NCI-H2081 (cell line): ENCODE measurements around the gene SMARCAL1.

Source experiments
- DNase-seq, 2 experiments: peaks; one replicate each; lab custom pipeline; 2025; lab: John Stamatoyannopoulos, UW

The SMARCAL1 gene

DNA sequence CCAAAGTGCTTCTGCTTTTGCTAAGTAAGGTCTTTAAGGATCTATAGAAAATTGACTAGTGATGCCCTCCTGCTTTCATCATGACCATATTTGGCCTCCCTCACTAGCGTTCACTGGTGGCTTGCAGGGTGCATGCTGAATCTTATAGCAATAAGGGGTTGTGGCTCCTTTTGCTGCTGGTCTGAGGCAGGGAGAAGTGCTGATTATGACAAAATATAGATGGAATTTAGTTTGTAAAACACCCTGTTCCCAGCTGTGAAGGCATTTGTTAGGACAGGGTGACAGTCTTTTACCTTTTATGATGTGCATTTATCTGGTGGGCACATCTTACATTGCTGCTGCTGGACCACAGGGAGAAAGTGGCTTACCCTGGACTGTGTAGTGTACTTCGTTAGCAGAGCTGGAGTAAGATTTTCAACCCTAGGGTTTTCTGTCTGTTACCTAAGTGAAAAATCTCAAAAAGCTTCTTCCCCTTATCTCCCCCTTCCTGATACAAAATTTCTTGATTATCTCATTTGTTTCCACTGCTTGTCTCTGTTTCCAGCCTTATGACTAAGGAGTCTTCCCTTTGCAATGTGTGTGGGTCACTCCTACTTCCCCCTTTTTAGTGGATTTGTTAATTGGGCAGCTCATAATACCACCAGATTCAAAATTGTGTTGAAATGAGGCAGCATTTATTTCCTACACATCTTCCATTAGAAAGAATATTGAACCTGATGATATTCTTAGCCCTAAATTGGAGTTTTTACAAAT is 65.2 kb downstream of the SMARCAL1 start:
- no peak for DNase-seq

DNA sequence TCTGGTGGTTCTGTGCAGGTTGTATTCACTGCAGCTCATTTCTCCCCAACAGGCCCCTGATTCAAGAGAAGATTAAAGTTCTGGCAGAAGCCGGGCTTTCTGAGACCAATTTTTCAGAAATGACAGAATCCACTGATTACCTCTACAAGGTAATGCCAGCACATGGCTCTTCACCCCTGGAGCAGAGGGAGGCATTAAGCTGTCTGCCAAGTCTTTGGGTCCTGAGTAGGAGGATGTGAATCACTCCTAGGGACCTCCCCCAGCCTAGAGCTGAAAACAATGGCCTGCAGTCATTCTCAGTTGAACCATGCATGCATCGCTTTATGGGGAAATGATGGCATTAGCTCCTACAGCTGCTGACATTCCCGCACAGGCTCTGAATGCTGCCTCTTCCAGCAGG is 65.9 kb downstream of the SMARCAL1 start:
- no peak for DNase-seq

- DNase-seq, result no peak
These were observed 66.5 kb downstream of the SMARCAL1 start for GRCh38 chr2:216478791-216479190.

DNA sequence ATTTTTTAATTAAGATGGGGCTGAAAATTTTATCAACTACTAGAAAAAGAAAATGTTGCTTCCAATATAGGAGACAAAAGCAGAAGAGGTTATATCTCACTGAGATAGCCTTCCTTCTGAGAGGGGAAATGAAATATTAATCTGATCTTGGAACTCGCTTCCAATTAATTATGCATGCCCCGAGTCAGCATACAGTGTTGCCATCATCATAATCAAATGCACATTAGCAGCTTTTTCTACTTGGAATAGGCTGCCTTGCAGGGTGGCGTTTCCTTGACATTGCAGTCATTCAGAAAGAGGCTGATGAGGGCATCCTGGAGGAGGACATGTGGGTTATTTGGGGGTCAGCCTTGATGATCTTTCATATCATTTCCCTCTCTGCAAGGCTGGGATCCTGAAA is 67.9 kb downstream of the SMARCAL1 start:
- DNase-seq, result no peak

- DNase-seq, result no peak
These were observed 70.4 kb downstream of the SMARCAL1 start for GRCh38 chr2:216482640-216483039.

DNA sequence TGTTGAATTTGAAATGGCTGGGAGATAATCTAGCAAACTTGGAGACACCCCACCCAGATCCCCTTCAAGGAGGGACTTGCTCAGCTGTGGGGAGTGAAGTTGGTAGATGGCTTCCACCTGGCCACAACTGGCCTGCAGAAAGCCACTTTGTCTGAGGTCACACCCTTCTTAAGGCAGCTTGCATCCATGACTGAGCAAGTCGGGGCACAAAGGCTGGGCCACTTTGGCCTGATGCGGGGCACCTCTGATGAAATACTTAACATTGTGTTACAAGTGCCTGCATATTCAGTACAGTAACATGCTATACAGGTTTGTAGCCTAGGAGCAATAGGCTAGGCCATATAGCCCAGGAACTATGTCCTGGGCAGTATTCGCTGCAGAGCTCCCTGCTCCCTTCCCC is 73.0 kb downstream of the SMARCAL1 start:
- no peak for DNase-seq

DNA sequence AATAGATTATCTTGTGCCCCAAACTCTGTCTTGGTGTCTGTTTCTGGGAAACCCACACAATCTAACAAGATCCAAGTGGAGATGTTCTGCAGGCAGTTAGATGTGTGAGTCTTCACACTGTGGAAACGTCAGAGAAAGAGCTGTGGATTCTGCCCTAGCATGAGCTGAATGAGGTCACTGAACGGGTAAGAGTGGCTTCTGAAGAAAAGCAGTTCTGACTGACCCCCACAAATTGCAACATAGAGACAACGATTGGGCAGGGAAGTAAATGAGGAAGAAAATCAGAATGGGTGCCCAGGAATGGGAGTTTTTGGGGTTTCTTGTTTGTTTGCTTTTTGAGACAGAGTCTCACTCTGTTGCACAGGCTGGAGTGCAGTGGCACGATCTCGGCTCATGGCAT is 73.5 kb downstream of the SMARCAL1 start:
- DNase-seq, result no peak

DNA sequence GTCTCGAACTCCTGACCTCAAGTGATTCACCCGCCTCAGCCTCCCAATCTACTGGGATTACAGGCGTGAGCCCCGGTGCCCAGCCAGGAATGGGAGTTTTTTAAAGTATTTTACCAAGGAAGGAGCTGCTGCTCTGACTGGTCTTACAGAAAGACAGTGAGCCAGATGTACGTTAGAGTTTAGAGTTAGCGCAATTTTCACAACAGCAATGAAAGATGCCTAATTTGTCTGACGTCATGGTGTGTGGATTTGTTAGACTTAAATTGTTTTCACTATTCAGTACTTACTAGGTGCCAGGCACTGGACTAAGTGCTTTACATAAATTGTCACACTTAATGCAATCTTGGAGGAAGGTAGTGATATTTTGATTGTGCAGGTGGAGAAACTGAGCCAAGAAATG is 74.0 kb downstream of the SMARCAL1 start:
- no peak for DNase-seq

DNA sequence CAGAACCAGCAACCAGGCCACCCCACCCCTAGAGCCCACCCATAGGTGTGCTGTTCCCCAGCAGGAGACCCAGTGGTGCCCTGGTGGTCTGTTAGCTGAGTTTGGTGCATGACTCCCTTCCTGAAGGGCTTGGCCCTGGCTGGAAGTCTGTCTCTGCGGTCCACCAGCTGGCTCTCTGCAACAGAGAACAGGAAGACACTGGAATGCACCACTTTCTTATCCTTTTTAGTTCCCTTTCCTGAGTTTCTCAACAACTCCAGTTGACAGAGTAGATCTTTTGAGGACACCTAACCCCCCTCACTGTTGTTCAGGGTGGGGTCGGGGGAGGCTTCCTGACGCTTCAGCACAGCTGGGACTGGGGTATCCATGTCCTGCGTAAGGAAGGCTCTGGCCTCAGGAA is 74.4 kb downstream of the SMARCAL1 start:
- DNase-seq, result no peak

GRCh38 chr2:216490061-216490460 is 77.8 kb downstream of the SMARCAL1 start:
- DNase-seq, result no peak

DNA sequence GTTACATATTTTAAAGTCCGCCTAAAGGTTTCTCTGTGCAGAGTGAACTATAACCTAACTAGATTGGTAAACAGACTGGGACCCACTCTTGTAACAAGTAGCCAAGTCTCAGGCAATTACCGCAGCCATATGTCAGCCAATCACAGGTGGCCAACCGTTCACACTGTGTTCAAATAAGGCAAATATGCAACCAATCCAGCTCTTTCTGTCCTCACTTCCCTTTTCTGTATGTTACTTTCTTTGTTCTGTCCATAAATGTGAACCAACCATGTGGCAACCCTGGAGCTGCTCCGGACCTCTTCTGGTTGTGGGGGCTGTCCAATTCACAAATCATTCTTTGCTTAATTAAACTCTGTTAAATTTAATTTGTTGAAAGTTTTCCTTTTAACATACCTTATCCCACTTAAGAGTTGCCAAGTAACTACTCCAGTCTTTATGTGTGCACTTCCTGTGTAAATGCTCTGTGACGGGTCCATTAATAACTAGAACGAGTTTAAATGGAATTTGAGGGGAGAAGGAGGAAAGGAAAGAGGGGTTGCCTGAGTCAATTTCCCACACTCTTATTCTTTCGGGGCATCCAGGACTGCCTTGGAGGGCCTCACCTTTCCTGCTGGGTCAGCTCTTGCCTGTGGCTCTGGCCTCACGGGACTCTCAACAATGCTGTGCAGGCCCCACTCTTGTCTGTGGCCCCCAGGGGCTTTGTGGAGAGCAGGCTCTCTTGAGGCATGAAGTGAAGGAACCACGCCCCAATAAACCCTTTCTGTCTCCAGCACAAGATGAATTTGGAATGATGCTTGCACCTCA is 79.7 kb downstream of the SMARCAL1 start:
- DNase-seq, result no peak

DNA sequence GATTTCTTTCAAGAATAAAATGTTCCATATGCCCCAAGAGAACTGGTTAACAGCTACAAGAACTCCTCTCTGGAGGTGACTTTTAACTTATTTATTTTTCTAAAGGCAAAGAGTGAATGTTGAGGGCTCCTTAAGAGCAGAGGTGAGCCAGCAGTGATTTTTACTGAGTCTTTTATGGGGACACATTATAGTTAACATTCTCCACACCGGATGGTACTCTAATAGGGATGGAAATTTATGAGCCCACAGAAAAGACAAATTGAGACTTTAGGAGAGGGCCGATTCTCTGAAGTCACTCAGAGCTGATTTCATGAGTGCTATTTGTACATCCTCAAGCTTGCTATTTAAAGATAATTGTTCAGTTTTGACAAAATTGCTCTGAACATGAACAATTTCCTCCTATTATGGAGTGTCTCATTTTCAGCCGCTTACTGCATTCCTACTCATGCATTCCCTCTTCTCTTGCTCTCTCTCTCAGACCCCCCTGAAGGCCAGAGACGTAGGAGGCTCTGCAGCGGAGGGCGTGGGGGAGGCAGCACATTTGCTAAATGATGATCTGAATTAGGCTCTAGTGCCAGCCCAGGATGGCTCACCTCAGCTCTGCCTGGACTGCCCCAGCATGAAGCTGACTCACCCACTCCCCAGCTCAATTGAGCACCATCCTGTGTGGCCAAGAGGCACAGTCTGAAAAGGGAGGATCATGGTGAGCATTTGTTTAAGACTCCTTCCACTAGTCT is 80.5 kb downstream of the SMARCAL1 start:
- no peak for DNase-seq

DNA sequence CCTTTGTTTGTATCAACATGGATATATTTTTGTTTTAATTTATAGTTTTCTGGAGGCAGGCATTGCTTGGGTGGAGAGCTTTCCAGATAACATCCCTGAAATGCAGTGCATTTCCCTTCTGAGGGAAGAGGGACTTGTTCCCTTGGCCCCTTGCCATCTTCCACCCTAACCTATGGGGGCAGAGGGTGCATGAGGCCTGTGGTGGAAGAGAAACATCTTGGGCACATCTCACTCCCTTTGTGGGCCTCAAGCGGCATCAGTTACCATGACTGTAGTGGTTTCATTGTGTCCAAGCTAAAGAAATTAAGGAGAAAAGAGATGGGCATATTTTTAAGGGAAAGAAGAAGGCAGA is 81.0 kb downstream of the SMARCAL1 start:
- no peak for DNase-seq

GRCh38 chr2:216495656-216496055 is 83.4 kb downstream of the SMARCAL1 start:
- no peak for DNase-seq

GRCh38 chr2:216497382-216498069 is 85.2 kb downstream of the SMARCAL1 start:
- no peak for DNase-seq

DNA sequence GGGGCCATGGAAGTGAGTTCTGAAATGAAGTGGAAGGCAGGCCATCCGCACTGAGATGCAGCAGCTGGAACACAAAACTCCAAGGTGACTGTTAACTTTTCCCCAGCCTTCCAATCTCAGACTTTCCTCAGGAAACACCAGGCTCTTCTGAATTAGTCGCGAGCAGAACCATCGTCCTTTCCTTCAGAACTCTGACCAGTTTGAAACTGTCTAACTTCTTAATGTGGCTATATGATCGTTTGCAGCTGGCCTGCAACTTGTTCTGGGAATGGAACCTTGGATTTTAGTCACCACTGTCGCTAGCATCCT is 85.7 kb downstream of the SMARCAL1 start:
- no peak for DNase-seq

DNA sequence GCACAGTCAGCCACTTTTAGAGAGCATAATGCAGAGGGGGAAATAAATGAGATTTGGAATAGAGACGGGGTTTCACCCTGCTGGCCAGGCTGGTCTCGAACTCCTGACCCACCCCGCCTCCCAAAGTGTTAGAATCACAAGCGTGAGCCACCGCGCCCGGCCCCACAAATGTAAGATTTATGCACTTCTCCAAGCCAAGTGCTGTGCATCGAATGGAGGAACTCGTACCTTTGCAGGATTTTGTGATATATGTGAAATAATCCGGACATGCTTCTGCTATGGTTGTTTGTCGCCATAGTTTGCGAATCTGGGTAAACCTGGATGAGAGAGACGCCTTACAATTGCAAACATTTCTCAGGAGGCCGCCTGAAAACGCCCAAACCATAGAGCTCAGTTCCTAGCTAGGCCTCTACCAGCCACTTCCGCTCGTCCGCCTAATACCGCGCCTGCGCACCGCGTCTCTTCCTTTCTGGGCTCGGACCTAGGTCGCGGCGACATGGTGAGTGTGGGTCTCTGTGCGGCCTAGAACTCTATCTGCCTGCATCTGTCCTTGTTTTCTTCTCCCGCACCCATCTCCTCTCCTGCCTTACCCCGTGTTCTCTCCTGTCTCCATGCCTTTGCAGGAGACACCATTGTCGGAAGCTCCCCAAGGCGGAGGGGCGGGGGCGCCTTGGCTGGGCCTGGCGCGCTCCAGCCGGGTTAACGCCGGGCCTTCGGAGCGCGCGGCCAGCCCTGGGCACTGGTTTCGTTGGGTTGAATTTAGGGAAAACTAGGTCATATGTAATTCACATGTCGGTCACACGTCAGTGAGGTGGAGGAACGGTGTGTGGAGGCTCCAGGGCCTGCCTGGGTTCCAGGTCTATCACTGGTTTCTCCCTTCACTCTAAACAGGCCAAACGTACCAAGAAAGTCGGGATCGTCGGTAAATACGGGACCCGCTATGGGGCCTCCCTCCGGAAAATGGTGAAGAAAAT is 86.4 kb downstream of the SMARCAL1 start, which contains the start of gene RPL37A:
TSS of gene RPL37A (plus strand) at position 466 of the 974 bp plus-strand sequence. CDS start at position 497, 31 bp downstream.
- peak; percentile 92 to 96 for DNase-seq

GRCh38 chr2:216499641-216500218 is 87.4 kb downstream of the SMARCAL1 start:
- no peak for DNase-seq

DNA sequence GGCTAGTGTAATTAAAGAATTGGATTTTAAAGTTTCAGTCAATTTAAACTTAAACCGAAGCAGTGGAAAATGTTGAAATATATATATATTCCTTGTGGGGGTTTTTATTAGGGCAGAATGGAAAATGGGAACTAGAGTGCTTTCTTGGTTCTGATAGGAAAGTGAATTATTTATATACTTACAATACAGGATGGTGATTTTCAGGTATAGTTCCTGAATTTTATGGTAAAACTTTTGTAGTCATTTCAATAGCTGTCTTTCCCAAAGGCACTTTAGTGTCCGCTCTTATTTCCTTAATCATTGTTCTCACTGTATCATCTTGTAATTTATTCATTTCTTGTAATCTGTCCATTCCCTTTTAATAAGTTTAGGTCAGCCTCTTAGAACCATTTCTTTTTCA is 88.3 kb downstream of the SMARCAL1 start:
- DNase-seq, result no peak

GRCh38 chr2:216501854-216502253 is 89.6 kb downstream of the SMARCAL1 start:
- DNase-seq, result no peak
